SJCRH30 (cell line): Measurements from ENCODE around the gene TBC1D3L. TPM values are rescaled to one million over a fixed set of nuclear protein-coding genes. Genes with fewer than 3 reads are reported as not detected.
"Not testable (repeated sequence)": the region's sequence is repeated elsewhere in the genome, so short reads cannot be mapped to it uniquely, and the experiment has no call there.

Source experiments
- DNase-seq, 2 experiments: peaks; one replicate each; pipeline ENCODE4 v3.0.0-alpha.2; 2015 to 2020
- H3K27ac ChIP-seq: fragments of 250-450 bp; sonication (Bioruptor Pico); 2 replicates; pipeline ENCODE4 v1.5.1; 2020; ENCODE audit warnings: mild to moderate bottlenecking, moderate library complexity
- H3K27me3 ChIP-seq: fragments of 250-450 bp; sonication (Bioruptor Pico); 2 replicates; pipeline ENCODE4 v1.5.1; 2020; ENCODE audit warnings: mild to moderate bottlenecking, moderate library complexity
- H3K36me3 ChIP-seq: fragments of 250-450 bp; sonication (Bioruptor Pico); 2 replicates; pipeline ENCODE4 v1.5.1; 2020; ENCODE audit warnings: mild to moderate bottlenecking, moderate library complexity
- H3K4me1 ChIP-seq: fragments of 250-450 bp; sonication (Bioruptor Pico); 2 replicates; pipeline ENCODE4 v1.5.1; 2020; ENCODE audit warnings: mild to moderate bottlenecking, moderate library complexity
- H3K4me3 ChIP-seq: fragments of 250-450 bp; sonication (Bioruptor Pico); 2 replicates; pipeline ENCODE4 v1.5.1; 2020; ENCODE audit warnings: mild to moderate bottlenecking, moderate library complexity
- H3K9me3 ChIP-seq: fragments of 250-450 bp; sonication (Bioruptor Pico); replicated peaks from 2 replicates; pipeline ENCODE4 v1.5.1; 2020; ENCODE audit warnings: mild to moderate bottlenecking, moderate library complexity
- total RNA-seq: library from RNA; depleted of rRNA; stranded (reverse); fragments of >200 nt; shearing (Covaris generic); gene quantifications from 2 replicates; pipeline ENCODE4 v1.2.3, GENCODE V29; 2014; rRNA removed

The TBC1D3L gene
- total RNA-seq = 3.0 and 5.6 TPM in 2 replicates

GRCh38 chr17:37988960-37989359 is at the start of gene TBC1D3L:
Gene TBC1D3L (minus strand): TSS chr17:37989060. CDS start chr17:37987520, 1,540 bp downstream.
- H3K36me3 ChIP-seq, H3K27me3 ChIP-seq, H3K27ac ChIP-seq, H3K4me1 ChIP-seq, H3K4me3 ChIP-seq, H3K9me3 ChIP-seq, DNase-seq: not testable (repeated sequence)

GRCh38 chr17:38003676-38004075 is 14.8 kb upstream of the TBC1D3L start, which contains the start of gene TBC1D3D:
Gene TBC1D3D (plus strand): TSS chr17:38003976. CDS start chr17:38005561, 1,585 bp downstream.
- H3K4me3 ChIP-seq, H3K9me3 ChIP-seq, H3K27me3 ChIP-seq, H3K36me3 ChIP-seq, H3K27ac ChIP-seq, DNase-seq, H3K4me1 ChIP-seq: not testable (repeated sequence)

Other genes with a start within 250 kb of the TBC1D3L start
- gene HNF1B, start 244.0 kb downstream of the TBC1D3L start, total RNA-seq = not detected in 2 replicates
- gene TBC1D3K, start 64.6 kb downstream of the TBC1D3L start, total RNA-seq = not detected in 2 replicates
- gene TBC1D3D, start 14.9 kb upstream of the TBC1D3L start, total RNA-seq = not detected in 2 replicates
- 0.66 and 1.0 TPM in 2 replicates for gene TBC1D3C, start 79.6 kb upstream of the TBC1D3L start, total RNA-seq
- gene TBC1D3E, start 138.9 kb upstream of the TBC1D3L start, total RNA-seq = not detected in 2 replicates
- not detected in 2 replicates for gene TBC1D3, start 203.5 kb upstream of the TBC1D3L start, total RNA-seq